Fibroblast of the aortic adventitia (primary cell): ENCODE measurements around the gene SMPX. TPM values are rescaled to one million over a fixed set of nuclear protein-coding genes. Genes with fewer than 3 reads are reported as not detected.

Source experiments
- DNase-seq: peaks from one replicate; pipeline ENCODE4 v3.0.0-alpha.2; 2010; ENCODE audit warnings: low read depth
- H3K4me3 ChIP-seq: 2 replicates; pipeline ENCODE4 v1.5.1; 2011; ENCODE audit warnings: low read depth, mild to moderate bottlenecking, control low read depth, low read length, moderate library complexity
- CTCF ChIP-seq: IDR thresholded peaks from 2 replicates; pipeline ENCODE4 v1.5.1; 2011; ENCODE audit warnings: mild to moderate bottlenecking, low read length, control low read depth, inconsistent platforms; ENCODE audit not compliant: insufficient read depth
- total RNA-seq: library from RNA; depleted of rRNA; stranded (reverse); fragments of >200 nt; gene quantifications from 2 replicates; pipeline ENCODE4 v1.2.3, GENCODE V29; 2012; ENCODE audit warnings: low replicate concordance

Gene SMPX
- total RNA-seq, 1 donor = not detected

GRCh38 chrX:21657318-21658151 lies 100.4 kb downstream of the SMPX start:
- TF ChIP-seq CTCF = no peak
- DNase-seq = no peak
- no peak overlapping the region for H3K4me3 ChIP-seq

- DNase-seq = no peak
- H3K4me3 ChIP-seq = no peak overlapping the region
- no peak for TF ChIP-seq CTCF
Measured at GRCh38 chrX:21656587-21657317, 101.2 kb downstream of the SMPX start.

Other genes with a start within 250 kb of the SMPX start
- gene KLHL34, start 99.8 kb downstream of the SMPX start, total RNA-seq = not detected in 2 replicates
- 4.6 and 12.9 TPM in 2 replicates for gene MBTPS2, start 81.5 kb upstream of the SMPX start, total RNA-seq
- gene YY2, start 97.9 kb upstream of the SMPX start, total RNA-seq = 0.16 and 2.4 TPM in 2 replicates
- 46.3 and 214 TPM in 2 replicates for gene SMS, start 182.6 kb upstream of the SMPX start, total RNA-seq